GM21737 (cell line): ENCODE data around the gene ISCU.

Source experiments
- ATAC-seq: cut with Tn5 transposase; IDR thresholded peaks from one replicate; pipeline ENCODE4 v1.9.1; 2021; ENCODE audit warnings: mild to moderate bottlenecking, moderate library complexity; ENCODE audit not compliant: unreplicated experiment

Gene ISCU

DNA sequence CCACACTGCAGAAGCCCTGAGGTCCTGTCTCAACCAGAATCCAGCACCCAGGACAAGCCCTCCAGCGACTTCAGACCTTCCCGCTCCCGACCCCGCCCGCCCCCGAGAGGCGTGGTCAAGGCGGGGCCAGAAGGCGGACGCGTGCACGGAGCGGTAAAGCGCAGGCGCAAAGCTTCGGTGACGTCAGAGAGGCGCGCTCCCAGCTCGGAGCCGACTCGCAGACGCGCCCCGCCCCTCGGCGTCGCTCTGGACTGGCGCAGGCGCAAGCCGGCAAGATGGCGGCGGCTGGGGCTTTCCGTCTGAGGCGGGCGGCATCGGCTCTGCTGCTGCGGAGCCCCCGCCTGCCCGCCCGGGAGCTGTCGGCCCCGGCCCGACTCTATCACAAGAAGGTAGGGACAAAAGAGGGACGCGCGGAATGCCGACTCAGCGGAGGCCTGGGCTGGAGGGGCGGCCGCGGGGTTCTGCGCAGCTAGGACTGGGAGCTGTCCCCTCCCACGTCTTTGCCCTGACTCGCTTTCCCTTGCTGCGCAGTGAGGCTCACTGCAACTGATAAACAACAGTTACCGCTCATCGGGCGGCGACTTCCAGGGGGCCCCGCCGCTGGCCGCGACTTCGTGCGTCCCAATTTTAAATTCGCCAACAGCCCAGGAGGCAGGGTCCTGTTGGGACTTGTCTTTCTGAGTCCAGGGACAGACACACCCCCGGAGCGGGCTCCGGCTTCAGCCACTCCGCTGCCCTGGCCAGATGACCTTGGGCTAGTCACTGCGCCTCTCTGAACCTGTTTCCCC is at the start of gene ISCU:
Gene ISCU, plus strand, starts transcription at position 249 of the 788 bp plus-strand sequence. Its CDS starts 27 bp downstream, at position 276.
- ATAC-seq: peak; percentile 55

DNA sequence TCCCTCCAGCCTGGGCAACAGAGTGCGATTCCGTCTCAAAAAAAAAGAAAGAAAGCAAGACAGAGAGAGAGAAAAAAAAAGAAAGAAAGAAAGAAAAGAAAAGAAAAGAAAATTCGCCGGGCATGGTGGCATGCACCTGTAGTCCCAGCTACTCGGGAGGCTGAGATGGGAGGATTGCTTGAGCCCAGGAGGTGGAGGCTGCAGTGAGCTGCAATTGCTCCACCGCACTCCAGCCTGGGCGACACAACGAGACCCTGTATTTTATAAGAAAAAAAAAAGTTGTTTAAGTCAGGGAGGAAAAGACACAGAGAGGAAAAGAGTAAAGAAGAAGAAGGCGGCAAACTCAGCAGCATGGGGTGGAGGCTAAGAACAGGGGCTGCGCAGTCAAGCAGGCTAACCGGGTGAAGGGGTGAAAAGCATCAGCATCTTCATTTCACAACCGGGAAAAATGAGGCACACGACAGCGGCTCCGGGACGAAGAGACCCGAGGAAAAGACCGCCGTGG is 47.9 kb upstream of the ISCU start:
- ATAC-seq: no peak

DNA sequence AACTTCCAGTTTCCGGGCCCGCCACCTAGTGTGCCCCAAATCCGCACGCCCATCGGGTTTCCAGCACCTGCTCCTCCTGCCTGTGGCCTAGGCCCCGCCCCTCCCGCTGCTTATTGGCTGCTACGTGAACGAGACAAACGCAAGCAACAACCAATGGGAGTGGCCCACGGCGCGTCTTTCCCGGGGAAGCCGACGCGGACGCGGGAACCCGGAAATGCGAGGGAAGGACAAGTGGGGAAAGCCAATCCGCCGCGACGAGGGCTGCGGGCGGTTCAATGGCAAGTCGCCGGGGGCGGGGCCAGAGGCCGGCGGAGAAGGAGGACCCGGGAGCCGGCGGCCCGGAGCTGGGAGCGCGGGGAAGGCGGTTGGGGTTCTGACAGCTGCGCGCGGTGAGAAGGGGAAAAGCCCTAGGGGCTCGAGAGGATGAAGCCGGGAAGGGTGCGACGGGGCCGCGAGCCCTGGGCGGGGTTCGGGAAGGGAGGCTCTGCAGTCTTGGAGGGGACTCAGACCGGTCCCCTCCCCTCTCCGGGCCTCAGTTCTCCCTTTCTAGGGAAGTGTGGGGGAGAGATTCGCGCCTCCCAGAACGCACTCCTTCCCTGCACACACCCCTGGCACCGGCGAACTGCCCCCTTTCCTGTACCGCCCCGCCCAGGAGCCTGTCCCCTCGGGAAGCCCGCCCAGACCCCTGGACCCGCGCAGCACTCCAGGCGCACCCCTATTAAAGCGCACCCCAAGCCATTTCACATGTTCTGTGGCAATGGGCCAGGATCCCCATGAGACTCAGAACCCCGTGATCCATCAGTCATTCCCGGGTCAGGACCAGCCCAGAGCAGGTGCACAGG is 47.2 kb upstream of the ISCU start, which contains the start of gene FICD:
Gene FICD, plus strand, starts transcription at position 305 of the 842 bp plus-strand sequence. CDS start 1,696 bp downstream, outside the sequence.
- peak; percentile 89 for ATAC-seq

DNA sequence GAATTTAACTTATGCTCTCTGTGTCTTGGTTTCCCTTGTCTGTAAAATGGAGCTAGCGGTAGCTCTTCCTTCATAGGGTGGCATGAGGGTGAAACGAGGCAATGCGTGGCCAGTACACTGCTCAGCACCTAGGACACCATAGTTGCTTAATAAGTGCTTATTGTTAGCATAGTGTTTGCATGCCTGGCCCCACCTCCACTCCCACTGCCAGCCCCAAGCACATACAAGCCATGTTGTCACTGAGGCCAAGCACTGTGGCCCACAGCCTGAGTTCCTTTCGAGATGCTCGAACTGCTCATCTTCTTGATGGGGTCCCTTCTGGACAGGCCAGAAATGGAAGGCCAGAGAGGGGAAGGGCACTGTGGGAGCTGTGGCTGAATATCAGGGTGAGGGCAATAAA is 46.5 kb upstream of the ISCU start:
- ATAC-seq: no peak

DNA sequence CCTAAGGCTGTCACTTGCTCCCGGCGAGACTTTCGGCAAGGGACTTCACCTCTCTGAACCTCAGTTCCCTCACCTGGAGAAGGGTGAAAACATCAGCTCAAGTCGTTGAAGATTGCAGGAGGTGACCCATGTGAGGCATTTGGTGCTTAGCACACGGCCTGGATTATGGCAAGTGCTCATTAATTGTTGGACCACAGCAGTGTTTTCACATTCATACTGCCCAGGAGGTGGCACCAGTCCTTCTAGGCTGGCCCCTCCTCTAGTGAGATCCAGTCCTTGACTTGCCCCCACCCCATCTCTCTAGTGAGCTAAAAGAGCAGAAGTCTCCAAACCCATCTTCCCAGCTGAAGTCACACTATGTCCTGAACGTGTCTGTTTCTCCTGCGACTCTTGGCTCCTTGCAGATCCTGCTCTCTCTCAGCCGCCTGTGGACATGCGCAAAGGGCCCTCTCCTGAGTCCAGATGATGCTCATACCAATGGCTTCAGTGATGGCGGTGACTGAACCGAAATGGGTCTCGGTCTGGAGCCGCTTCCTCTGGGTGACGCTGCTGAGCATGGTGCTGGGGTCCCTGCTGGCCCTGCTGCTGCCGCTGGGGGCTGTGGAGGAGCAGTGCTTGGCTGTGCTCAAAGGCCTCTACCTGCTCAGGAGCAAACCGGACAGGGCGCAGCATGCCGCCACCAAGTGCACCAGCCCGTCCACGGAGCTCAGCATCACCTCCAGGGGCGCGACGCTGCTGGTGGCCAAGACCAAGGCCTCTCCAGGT is 45.7 kb upstream of the ISCU start:
- no peak for ATAC-seq

DNA sequence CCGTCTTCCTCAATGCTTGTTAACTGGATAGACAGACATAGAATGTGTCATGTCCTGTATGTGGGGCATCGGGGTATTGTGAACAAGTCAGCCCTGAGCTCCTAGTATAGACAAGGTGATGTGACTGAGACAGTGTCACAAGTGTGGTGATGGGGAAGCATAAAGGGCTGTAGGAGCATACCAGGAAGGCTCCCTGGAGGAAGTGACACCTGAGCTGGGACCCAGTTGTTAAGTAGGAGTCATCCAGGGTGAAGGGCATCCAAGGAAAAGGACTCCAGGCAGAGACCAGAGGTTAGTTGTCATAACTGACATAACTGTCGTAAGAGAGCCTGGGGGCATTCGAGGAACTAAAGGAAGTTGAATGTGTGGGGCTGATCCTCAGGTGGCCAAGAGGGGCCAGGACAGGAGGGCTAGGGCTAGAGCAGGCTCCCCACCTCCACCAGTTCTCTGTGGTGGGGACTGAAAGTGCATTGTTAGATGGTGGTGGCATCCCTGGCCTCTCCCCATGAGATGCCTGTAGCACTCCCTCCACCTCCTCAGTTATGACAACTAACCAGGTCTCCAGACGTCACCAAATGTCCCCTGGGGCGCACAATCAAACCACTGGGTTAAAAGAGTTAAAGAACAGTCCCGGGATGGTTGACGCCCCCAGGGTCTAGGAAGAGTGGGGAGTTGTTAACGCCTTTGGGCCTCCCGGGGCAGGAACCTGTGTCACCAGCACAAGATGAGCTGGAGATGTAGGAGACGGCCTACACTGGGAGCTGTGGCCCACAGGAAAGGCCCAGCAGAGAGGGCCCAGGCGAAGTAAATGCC is 44.9 kb upstream of the ISCU start:
- ATAC-seq: no peak

DNA sequence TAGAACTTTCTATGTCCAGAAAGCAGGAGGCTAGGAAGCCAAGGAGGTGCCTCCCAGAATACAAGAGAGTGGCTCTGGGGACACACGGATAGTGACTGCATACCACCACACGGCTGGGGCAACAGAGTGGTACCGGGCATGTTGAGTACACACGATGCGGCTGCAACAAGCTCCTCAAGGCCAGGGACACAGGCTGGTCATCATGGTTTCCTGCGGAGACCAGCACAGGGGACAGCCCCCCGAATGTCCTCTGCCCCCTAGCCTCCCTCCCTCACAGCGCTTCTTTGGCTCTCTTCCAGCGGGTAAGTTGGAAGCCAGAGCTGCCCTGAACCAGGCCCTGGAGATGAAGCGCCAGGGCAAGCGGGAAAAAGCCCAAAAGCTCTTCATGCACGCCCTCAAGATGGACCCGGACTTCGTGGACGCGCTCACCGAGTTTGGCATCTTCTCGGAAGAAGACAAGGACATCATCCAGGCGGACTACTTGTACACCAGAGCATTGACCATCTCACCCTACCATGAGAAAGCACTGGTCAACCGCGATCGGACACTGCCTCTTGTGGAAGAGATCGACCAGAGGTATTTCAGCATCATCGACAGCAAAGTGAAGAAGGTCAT is 44.2 kb upstream of the ISCU start:
- no peak for ATAC-seq

DNA sequence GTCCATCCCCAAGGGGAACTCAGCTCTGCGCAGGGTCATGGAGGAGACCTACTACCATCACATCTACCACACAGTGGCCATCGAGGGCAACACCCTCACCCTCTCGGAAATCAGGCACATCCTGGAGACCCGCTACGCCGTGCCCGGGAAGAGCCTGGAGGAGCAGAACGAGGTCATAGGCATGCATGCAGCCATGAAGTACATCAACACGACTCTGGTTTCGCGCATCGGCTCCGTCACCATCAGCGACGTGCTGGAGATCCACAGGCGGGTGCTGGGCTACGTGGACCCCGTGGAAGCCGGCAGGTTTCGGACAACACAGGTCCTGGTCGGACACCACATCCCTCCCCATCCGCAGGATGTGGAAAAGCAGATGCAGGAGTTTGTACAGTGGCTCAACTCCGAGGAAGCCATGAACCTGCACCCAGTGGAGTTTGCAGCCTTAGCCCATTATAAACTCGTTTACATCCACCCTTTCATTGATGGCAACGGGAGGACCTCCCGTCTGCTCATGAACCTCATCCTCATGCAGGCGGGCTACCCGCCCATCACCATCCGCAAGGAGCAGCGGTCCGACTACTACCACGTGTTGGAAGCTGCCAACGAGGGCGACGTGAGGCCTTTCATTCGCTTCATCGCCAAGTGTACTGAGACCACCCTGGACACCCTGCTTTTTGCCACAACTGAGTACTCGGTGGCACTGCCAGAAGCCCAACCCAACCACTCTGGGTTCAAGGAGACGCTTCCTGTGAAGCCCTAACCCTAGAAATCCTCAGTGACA is 43.5 kb upstream of the ISCU start:
- ATAC-seq: no peak

DNA sequence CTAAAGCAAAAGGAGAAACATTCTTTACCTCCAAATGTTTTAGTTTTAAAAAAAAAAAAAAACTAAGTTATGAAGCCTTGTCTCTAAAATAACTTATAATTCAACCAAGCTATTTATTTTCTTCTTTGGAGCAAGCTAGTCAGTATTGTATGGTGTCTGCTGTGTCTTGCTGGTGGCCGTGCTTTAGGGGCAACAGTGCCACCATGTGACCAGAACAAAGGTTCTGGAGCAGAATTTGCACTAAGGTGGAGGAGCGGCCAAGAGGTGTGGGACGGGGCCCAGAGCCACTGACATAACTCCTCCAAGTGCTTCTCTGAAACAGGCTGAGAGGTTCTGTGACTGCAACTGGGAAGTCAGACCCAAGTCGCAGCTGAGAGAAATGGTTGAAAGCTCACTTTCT is 42.8 kb upstream of the ISCU start:
- ATAC-seq: no peak

DNA sequence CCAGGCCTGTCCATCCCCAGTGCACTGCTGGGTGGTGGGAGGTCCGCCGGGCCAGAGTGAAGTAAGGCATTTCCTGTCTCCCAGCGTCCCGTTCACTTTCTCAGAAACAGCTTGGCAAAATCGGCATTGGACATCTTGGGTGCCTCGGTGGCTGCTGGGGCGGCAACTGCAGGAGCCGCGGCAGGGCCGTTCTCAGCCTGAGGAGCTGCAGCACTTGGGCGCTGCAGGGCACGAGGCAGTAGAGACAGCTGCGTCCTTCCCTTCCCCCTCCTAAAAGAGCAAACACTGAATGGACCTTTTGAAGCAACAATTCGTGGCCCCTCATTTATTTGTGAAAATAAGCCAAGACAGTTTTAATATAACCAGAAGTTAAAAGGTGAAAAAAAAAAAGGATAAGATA is 39.0 kb upstream of the ISCU start:
- ATAC-seq: no peak

DNA sequence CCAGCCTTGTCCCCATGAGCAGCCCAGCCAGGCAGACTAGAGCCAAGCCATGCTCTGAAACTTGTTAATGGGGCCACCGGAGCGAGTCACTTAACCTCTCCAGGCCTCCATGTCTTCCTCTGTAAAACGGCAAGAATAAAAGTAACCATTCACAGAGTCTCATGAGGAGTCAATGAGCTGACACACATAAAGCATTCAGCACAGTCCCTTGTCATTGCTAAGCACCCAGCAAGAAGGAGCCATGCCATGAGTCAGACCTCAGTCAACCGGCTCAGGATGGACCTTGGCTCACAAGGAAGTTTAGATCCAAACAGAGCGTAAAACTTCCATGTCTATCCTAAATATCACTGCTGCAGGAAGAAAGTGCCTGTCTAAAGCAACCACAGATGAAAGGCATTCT is 36.7 kb upstream of the ISCU start:
- ATAC-seq: no peak

DNA sequence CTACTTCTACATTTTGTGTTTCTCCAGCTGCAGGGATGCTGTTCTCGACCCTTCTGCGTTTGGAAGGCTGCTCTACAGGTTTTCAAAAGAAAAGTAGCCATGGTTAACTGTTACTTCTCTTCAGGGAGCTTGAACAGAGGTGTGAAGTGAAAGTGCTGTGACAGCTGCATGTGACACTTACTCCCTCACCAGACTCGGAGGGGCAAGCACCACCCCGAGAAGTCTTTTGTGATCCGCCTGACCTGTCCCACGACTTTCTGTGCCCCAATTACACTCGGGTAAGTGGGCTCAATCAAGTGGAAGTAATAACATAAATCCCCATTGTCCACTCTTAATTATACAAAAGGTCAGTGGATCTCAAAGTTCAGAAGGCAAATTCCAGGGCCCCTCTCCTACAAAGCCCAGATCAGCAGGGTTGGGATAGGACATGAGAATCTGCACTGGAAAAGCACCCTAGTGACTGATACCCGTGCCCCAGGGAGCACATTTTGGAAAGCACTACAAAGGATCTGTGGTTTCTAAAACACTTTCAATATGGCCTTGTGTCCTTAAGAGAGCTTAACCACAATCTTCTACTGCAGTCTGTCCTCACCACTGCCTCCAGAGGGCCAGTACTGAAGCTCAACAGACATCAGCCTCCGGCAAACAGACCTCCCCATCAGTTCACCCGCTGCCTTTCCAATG is 35.8 kb upstream of the ISCU start:
- no peak for ATAC-seq

DNA sequence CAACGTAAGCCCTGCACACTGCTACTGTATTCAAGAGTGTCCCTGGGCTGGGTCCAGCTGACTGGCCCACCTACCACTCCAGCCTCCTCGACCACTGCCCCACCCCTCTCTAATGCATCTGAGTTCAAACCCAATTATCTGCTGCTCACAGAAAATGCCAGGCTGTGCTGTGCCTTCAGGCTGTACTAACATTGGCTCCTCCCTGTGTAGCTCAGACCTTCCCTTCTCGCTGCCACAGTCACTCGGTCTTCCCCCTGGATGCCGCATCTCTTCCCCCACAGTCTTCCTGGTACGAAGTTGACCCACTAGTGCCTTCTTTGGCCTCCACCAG is 35.3 kb upstream of the ISCU start:
- ATAC-seq: no peak

DNA sequence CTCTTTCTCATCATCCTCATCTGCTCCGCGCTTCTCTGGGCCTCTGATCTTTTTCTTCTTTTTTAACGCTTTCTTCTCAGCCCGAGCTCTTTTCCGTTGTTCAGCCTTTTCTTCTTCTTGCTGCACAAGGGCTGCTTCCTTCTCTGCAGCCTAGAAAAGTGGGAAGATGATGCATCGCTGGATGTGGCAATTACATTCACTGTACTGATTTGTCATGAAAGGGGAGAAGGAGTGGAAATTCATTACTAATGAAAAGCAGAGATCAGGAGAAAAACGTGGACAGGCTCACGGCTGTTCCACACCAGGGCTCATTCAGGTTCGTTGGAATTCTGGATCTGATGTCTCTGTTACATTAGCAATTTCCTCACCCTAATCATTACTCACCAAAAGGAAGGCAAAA is 32.2 kb upstream of the ISCU start:
- ATAC-seq: no peak

DNA sequence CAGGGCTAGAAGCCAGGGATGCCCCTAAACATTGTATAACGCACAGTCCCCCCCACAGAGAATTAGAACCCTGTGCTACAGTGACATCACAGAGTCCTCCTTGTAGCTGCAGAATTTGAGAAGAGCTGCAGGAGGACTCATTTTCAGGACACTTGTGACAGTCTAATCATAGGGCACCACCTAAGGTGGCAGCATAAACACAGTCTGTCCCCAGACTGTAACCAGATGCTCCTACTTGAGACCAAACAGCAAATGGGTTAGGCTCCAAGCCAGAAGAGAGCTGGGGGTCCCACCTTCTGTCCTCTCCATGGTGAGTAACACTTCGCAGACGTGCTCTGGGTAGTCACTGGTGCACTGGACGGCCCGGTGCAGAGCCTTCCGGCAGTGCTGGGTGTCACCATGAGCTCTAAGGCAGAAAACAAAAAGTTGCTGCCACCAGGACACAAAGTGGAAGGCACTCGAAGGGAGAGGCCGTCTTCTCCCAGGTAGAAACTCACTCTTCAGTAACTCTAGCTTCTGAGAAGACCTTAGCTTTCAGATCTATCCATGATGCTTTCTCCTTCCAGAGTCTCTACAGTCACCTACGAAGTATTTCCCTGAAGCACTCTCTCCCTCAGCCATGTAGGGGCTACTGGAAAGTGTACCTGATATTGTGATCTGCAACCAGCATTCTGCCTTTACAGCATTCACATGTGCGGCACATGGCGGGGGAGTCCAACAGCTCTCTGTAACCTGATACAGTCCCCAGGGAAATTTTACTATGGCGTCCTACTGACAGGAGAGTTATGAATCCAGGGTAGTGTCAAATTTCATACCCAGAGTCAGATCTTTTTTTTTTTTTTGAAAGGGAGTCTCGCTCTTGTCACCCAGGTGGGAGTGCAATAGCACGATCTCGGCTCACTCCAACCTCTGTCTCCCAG is 30.2 kb upstream of the ISCU start:
- no peak for ATAC-seq

DNA sequence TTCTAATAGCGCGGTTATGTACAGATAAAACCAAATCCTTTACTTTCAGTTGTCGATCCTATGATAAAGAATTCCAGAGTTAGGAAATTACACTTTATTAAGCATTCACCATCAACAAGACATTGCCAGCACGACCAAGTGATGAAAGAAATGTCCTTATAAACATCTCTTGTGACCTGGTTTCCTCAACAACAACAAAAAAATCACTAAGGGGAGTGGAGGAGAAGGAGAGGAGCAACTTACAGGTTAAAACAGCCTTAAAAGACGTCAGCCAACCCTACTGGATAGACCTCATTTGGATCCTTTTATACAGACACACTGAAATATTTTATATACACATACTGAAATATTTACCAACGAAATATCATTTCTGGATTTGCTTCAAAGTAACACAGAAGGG is 24.2 kb upstream of the ISCU start:
- no peak for ATAC-seq

DNA sequence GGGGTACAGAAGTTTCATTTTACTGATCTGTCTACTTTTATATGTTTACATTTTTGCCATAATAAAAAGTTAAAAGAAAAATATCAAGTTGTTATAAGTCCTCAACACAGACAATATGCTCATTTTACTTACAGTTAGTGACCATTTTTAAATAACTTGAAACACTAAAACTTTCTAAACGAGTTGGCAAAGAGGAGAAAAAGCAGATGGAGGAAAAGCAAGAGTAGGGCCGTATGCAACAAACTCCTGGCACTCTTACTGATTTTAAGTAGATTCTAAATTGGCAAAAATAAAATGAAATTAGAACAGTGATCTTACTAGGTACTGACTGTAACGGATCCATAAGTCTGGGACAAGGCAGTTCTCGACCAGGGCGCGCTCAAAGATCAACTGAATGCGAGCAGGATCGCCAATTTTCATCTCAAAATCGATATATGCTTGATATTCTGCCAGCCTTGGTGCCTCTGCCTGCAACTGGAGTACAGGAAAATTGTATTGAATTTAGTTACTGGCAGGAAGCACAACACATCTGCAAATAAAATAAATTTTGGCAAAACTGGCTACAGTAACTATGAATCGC is 23.7 kb upstream of the ISCU start:
- ATAC-seq: no peak
